Heart left ventricle (tissue), 13 donors: ENCODE results near the gene APOBEC2.

ENCODE experiments used
- CTCF ChIP-seq, 12 donors: fragments of 200-600 bp; sonication (generic) in 4 of 12; IDR thresholded peaks; one replicate each; pipeline versions ENCODE4 v1.5.0 to v1.8.0; 2018 to 2022; ENCODE audit warnings: antibody characterized with exemption in 12 of 12, mild to moderate bottlenecking in 5 of 12
- POLR2A ChIP-seq, 2 donors: fragments of 450-650 bp; IDR thresholded peaks; one replicate each; pipeline ENCODE4 v1.6.1; 2017; ENCODE audit warnings: antibody characterized with exemption in 2 of 2, mild to moderate bottlenecking in 2 of 2, moderate library complexity in 2 of 2
- donor health status: ischemic (EF 13 %, LVEDD 7.1; RV severe dilation, severe dysfunction).
- donor health status: DM: no; HTN: yes; CAD: no.
- donor health status: DM: no; HTN: no; CAD: no.
- donor health status: ischemic (EF 25% LVEDD 6.9; RV normal size, moderate dysfunction).
- donor health status: ischemic (EF 25% LVEDD 5.7; RV mildly dilated, moderate dysfunction).
- donor health status: ischemic (EF 35%, LVEDD 5.7; RV mildly dilated, moderate dysfunction).
- donor health status: nonischemic (EF 11% LVEDD 7.7; RV severe dilation, severe dysfunction).
- donor health status: DM: yes; HTN: yes; CAD: no.
- donor health status: PGD.
- donor health status: ischemic (EF 29% LVEDD 5.4; RV normal size, mild dysfunction).
- donor health status: nonischemic (EF 23%, LVEDD 6.1; RV moderate dilation, normal function).

GRCh38 chr6:41090841-41091761 is 38.1 kb downstream of the APOBEC2 start:
- TF ChIP-seq CTCF (IDR thresholded peaks at IDR 0.05), result no peak
- no peak for TF ChIP-seq POLR2A (IDR thresholded peaks at IDR 0.05)
